ENCODE measurements around the gene CTXN1. TPM values are rescaled to one million over a fixed set of nuclear protein-coding genes. Genes with fewer than 3 reads are reported as not detected.

CTXN1 gene
- total and polyA plus RNA-seq, 2 donors (not counting 3 experiments of a cell fraction or from before 2014, with no cell fraction given), result 16.0 to 27.6 TPM

DNA sequence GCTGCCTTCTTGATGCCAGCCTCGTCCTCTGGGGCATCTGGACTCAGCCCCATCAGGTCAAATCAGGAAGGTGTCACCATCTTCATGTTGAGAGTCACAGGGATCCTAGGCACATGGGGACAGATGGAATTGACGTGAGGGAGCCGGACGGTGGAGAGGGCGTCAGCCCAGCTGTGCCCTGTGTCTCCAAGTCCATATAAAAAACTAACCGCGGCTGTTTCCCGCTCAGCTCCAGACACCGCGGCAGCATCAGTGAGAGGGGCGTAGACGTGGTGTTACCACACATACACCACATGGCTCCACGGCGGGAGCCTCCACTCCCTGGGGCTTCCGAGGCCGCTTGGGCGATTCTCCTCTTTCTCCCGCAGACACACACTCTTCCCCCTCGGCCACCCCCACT is 46.1 kb downstream of the CTXN1 start:
- H3K9ac ChIP-seq (replicated peaks; ENCODE audit: extremely low read depth, insufficient read depth, low read length), result no peak overlapping the region
- dilution Hi-C loops (cut with MboI; ENCODE audit: extremely low pct_ligation_motif_present, low sequenced_read_pairs), result no loop called here
- no peak overlapping the region for H3K4me3 ChIP-seq (replicated peaks in 1 of 3; ENCODE audit: insufficient read depth in 1 of 3, low read depth in 1 of 3, low read length in 3 of 3)
- no peak for TF ChIP-seq MYC (IDR thresholded peaks at IDR 0.05; ENCODE audit: low read depth, low read length)
- no peak for TF ChIP-seq JUN (IDR thresholded peaks at IDR 0.05; ENCODE audit: borderline replicate concordance, insufficient read depth, insufficient read length, low read depth)
- TF ChIP-seq GATA2 (IDR thresholded peaks at IDR 0.05; ENCODE audit: insufficient read depth, insufficient read length, low read depth, low read length), result no peak
- TF ChIP-seq, protein P1, sequence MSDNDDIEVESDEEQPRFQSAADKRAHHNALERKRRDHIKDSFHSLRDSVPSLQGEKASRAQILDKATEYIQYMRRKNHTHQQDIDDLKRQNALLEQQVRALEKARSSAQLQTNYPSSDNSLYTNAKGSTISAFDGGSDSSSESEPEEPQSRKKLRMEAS (IDR thresholded peaks at IDR 0.05; ENCODE audit: insufficient read depth, insufficient read length), result no peak
- TF ChIP-seq FOS (IDR thresholded peaks at IDR 0.05; ENCODE audit: borderline replicate concordance, insufficient read depth, low read length), result no peak
- no peak for TF ChIP-seq POLR2AphosphoS5 (IDR thresholded peaks at IDR 0.05; ENCODE audit: insufficient read depth, low read depth, low read length)
- TF ChIP-seq POLR2A (IDR thresholded peaks at IDR 0.05; ENCODE audit: low read depth, low read length), result no peak
- TF ChIP-seq EZH2 (IDR thresholded peaks at IDR 0.05; ENCODE audit: borderline replicate concordance, low read depth, low read length, severe bottlenecking), result no peak
- TF ChIP-seq, protein P2, sequence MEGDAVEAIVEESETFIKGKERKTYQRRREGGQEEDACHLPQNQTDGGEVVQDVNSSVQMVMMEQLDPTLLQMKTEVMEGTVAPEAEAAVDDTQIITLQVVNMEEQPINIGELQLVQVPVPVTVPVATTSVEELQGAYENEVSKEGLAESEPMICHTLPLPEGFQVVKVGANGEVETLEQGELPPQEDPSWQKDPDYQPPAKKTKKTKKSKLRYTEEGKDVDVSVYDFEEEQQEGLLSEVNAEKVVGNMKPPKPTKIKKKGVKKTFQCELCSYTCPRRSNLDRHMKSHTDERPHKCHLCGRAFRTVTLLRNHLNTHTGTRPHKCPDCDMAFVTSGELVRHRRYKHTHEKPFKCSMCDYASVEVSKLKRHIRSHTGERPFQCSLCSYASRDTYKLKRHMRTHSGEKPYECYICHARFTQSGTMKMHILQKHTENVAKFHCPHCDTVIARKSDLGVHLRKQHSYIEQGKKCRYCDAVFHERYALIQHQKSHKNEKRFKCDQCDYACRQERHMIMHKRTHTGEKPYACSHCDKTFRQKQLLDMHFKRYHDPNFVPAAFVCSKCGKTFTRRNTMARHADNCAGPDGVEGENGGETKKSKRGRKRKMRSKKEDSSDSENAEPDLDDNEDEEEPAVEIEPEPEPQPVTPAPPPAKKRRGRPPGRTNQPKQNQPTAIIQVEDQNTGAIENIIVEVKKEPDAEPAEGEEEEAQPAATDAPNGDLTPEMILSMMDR (IDR thresholded peaks at IDR 0.05; ENCODE audit: extremely low read depth in 1 of 2, insufficient read depth in 1 of 2, low read depth in 1 of 2, low read length in 2 of 2), result no peak
- H3K9me1 ChIP-seq (replicated peaks; ENCODE audit: control insufficient read depth, extremely low read depth, insufficient read depth, low read length), result no peaks in the 10 kb centered on the region
- no peak overlapping the region for H2AFZ ChIP-seq (ENCODE audit: low read depth, low read length)
- H3K36me3 ChIP-seq (ENCODE audit: control insufficient read depth in 2 of 2, extremely low read depth in 1 of 2, insufficient read depth in 2 of 2, low read length in 2 of 2), result no peaks in the 10 kb centered on the region
- no peak overlapping the region for H3K4me2 ChIP-seq (ENCODE audit: insufficient read depth, low read length)
- no peaks in the 10 kb centered on the region for H4K20me1 ChIP-seq (replicated peaks; ENCODE audit: control insufficient read depth, extremely low read depth, insufficient read depth, low read length)
- H3K79me2 ChIP-seq (ENCODE audit: control insufficient read depth, insufficient read depth, low read length), result no peaks in the 10 kb centered on the region
- ChIA-PET CTCF (interaction anchor here (1.2 to 1.3 kb wide), 2 partner anchors 10 to 24 kb away, joined by 4 read pairs; partner anchors contain the start of gene MAP2K7), POLR2A (no interaction called here)
- H3K27me3 ChIP-seq (ENCODE audit: control insufficient read depth in 2 of 2, insufficient read depth in 2 of 2, low read length in 2 of 2), result peaks cover 0 to 4% of the 10 kb centered on the region in 2 experiments
- DNase-seq (ENCODE audit: low read depth, low spot score), result no peak
- no TSS peak for BruUV-seq (replicated peaks)
- no peak overlapping the region for H3K27ac ChIP-seq (ENCODE audit: insufficient read depth, low read depth, low read length)
- H3K4me1 ChIP-seq (ENCODE audit: control insufficient read depth, extremely low read depth, insufficient read depth, low read length), result no peaks in the 10 kb centered on the region
- FAIRE-seq, result no peak
- intact Hi-C loops (cut with micrococcal nuclease), result no loop called here
- H3K9me3 ChIP-seq (replicated peaks; ENCODE audit: control insufficient read depth, insufficient read depth, low read length), result no peaks in the 10 kb centered on the region
